Fibroblast of lung (primary cell): ENCODE data around the gene FLT3LG. TPM values are rescaled to one million over a fixed set of nuclear protein-coding genes. Genes with fewer than 3 reads are reported as not detected.
A peak's percentile ranks its signal among the peaks of the same experiment; 100 is the strongest.

Source experiments
- DNase-seq, 2 donors: peaks; one replicate each; pipeline versions ENCODE4 v3.0.0 to v3.0.0-alpha.2; 2010; ENCODE audit warnings: low read depth in 2 of 2
- H2AFZ ChIP-seq: 2 replicates; pipeline ENCODE4 v1.5.1; 2012; ENCODE audit warnings: low read length, control low read depth, inconsistent platforms
- H3K27ac ChIP-seq: 2 replicates; pipeline ENCODE4 v1.5.1; 2011; ENCODE audit warnings: low read length, control low read depth; ENCODE audit not compliant: insufficient read depth
- H3K27me3 ChIP-seq: 2 replicates; pipeline ENCODE4 v1.5.1; 2011; ENCODE audit warnings: mild to moderate bottlenecking, low read length; ENCODE audit not compliant: control insufficient read depth, insufficient read depth
- H3K36me3 ChIP-seq: 2 replicates; pipeline ENCODE4 v1.5.1; 2011; ENCODE audit warnings: low read length; ENCODE audit not compliant: control insufficient read depth, insufficient read depth
- H3K4me1 ChIP-seq: 2 replicates; pipeline ENCODE4 v1.5.1; 2011; ENCODE audit warnings: low read length; ENCODE audit not compliant: control insufficient read depth, insufficient read depth; ENCODE audit errors: extremely low read depth
- H3K4me2 ChIP-seq: 2 replicates; pipeline ENCODE4 v1.5.1; 2011; ENCODE audit warnings: low read length, control low read depth; ENCODE audit not compliant: insufficient read depth; ENCODE audit errors: extremely low read depth
- H3K4me3 ChIP-seq, 4 experiments: fragments of 200-600 bp in 1 of 4; sonication (generic) in 1 of 4; replicated peaks in 1 of 4; 2 replicates each; pipeline ENCODE4 v1.5.1; 2011 to 2016; ENCODE audit warnings: low read length in 4 of 4, low read depth in 3 of 4, mild to moderate bottlenecking in 3 of 4, control low read depth in 2 of 4, inconsistent platforms in 1 of 4, mixed read lengths in 1 of 4; ENCODE audit not compliant: insufficient read depth in 1 of 4; ENCODE audit errors: control extremely low read depth in 1 of 4
- H3K79me2 ChIP-seq: 2 replicates; pipeline ENCODE4 v1.5.1; 2012; ENCODE audit warnings: mild to moderate bottlenecking, low read length, inconsistent platforms; ENCODE audit not compliant: control insufficient read depth, insufficient read depth
- H3K9ac ChIP-seq: 2 replicates; pipeline ENCODE4 v1.5.1; 2011; ENCODE audit warnings: mild to moderate bottlenecking, low read length, control low read depth; ENCODE audit not compliant: insufficient read depth
- H3K9me3 ChIP-seq: 2 replicates; pipeline ENCODE4 v1.5.1; 2012; ENCODE audit warnings: low read depth, low read length; ENCODE audit not compliant: control insufficient read depth, insufficient read depth
- H4K20me1 ChIP-seq: 2 replicates; pipeline ENCODE4 v1.5.1; 2011; ENCODE audit warnings: low read length; ENCODE audit not compliant: control insufficient read depth, insufficient read depth; ENCODE audit errors: extremely low read depth
- CTCF ChIP-seq, 2 donors: IDR thresholded peaks in 1 of 2; conservative IDR thresholded peaks in 1 of 2; 1 replicate in 1 of 2; 2 replicates in 1 of 2; pipeline ENCODE4 v1.5.1; 2011 to 2012; ENCODE audit warnings: low read length in 2 of 2, control low read depth in 1 of 2, inconsistent platforms in 1 of 2, low read depth in 1 of 2, mild to moderate bottlenecking in 1 of 2
- EZH2 ChIP-seq: IDR thresholded peaks from 2 replicates; pipeline ENCODE4 v1.5.1; 2012; ENCODE audit warnings: low read length, control low read depth, mild to moderate bottlenecking; ENCODE audit errors: missing control alignments
- polyA plus RNA-seq, 2 donors: library from polyadenylated mRNA; depleted of rRNA in 1 of 2; stranded (reverse) in 1 of 2; unstranded in 1 of 2; fragments of >200 nt; gene quantifications; 2 replicates each; pipeline ENCODE4 v1.2.1, GENCODE V29; 2011 to 2012; ENCODE audit warnings: missing spikeins in 1 of 2
- total RNA-seq: library from RNA; depleted of rRNA; stranded (reverse); fragments of >200 nt; gene quantifications from 2 replicates; pipeline ENCODE4 v1.2.1, GENCODE V29; 2014

The FLT3LG gene
- total and polyA plus RNA-seq, 2 donors (not counting 1 experiment from before 2014, with no cell fraction given), result 4.4 to 4.5 TPM

- H3K9ac ChIP-seq, result peak overlapping the region; percentile 57
- peak overlapping the region; percentile 77 to 95 (median 85) for H3K4me3 ChIP-seq
- H3K79me2 ChIP-seq, result peaks cover 40% of the 10 kb centered on the region
- peak overlapping the region; percentile 90 for H3K27ac ChIP-seq
- peak overlapping the region; percentile 86 for H3K4me2 ChIP-seq
- H4K20me1 ChIP-seq, result peaks cover 4% of the 10 kb centered on the region
- peaks cover 10% of the 10 kb centered on the region for H3K4me1 ChIP-seq
- H2AFZ ChIP-seq, result no peak overlapping the region
- DNase-seq, result no peak
- no peaks in the 10 kb centered on the region for H3K27me3 ChIP-seq
- peaks cover 27% of the 10 kb centered on the region for H3K36me3 ChIP-seq
- no peak for TF ChIP-seq CTCF (conservative IDR thresholded peaks at IDR 0.05 in 1 of 2, IDR thresholded peaks at IDR 0.05 in 1 of 2; ENCODE audit: low read depth in 1 of 2, low read length in 2 of 2)
- H3K9me3 ChIP-seq, result no peaks in the 10 kb centered on the region
Observed at GRCh38 chr19:49488863-49489537, 15.0 kb downstream of the FLT3LG start.

GRCh38 chr19:49489601-49490167 is 15.7 kb downstream of the FLT3LG start:
- Histone ChIP-seq H3K79me2 (peaks cover 40% of the 10 kb centered on the region), H3K36me3 (peaks cover 27% of the 10 kb centered on the region), H3K9me3 (no peaks in the 10 kb centered on the region), H3K27me3 (no peaks in the 10 kb centered on the region), H4K20me1 (peaks cover 4% of the 10 kb centered on the region), H3K27ac (peak overlapping the region; percentile 90), H3K4me2 (peak overlapping the region; percentile 86), H2AFZ (no peak overlapping the region), H3K9ac (peak overlapping the region; percentile 32), H3K4me1 (peaks cover 10% of the 10 kb centered on the region), H3K4me3 (peak overlapping the region; percentile 77 to 95 (median 85))
- DNase-seq, result no peak
- no peak for TF ChIP-seq EZH2
- TF ChIP-seq CTCF (conservative IDR thresholded peaks at IDR 0.05 in 1 of 2, IDR thresholded peaks at IDR 0.05 in 1 of 2; ENCODE audit: low read depth in 1 of 2, low read length in 2 of 2), result no peak

- H3K4me1 ChIP-seq, result peaks cover 10% of the 10 kb centered on the region
- H2AFZ ChIP-seq, result no peak overlapping the region
- H3K27me3 ChIP-seq, result no peaks in the 10 kb centered on the region
- peaks cover 27% of the 10 kb centered on the region for H3K36me3 ChIP-seq
- H3K79me2 ChIP-seq, result peaks cover 40% of the 10 kb centered on the region
- peak overlapping the region; percentile 86 for H3K4me2 ChIP-seq
- peak overlapping the region; percentile 77 to 95 (median 85) for H3K4me3 ChIP-seq
- H3K27ac ChIP-seq, result peak overlapping the region; percentile 90
- peaks cover 4% of the 10 kb centered on the region for H4K20me1 ChIP-seq
- DNase-seq, result no peak
- H3K9me3 ChIP-seq, result no peaks in the 10 kb centered on the region
- H3K9ac ChIP-seq, result no peak overlapping the region
- TF ChIP-seq CTCF (conservative IDR thresholded peaks at IDR 0.05 in 1 of 2, IDR thresholded peaks at IDR 0.05 in 1 of 2; ENCODE audit: low read depth in 1 of 2, low read length in 2 of 2) (no peak), EZH2 (no peak)
Observed at GRCh38 chr19:49490287-49491029, 16.4 kb downstream of the FLT3LG start.
